HepG2 (cell line): ENCODE data around the gene DNAJC11. TPM values are rescaled to one million over a fixed set of nuclear protein-coding genes. Genes with fewer than 3 reads are reported as not detected.

Experiments
- ATAC-seq: fragments of 200-7000 bp; cut with Tn5 transposase; 3 replicates; pipeline ENCODE4 v1.9.1; 2020; ENCODE audit warnings: mild to moderate bottlenecking, moderate library complexity
- Bru-seq: library from RNA; stranded (reverse); fragments of 400-500 nt; gene quantifications from one replicate; lab custom pipeline; 2021; lab: Mats Ljungman, UMichigan
- BruChase-seq, 2 experiments: library from RNA; stranded (reverse); fragments of 400-500 nt; gene quantifications; one replicate each; lab custom pipeline; 2021; lab: Mats Ljungman, UMichigan
- BruUV-seq: library from RNA; stranded (reverse); fragments of 400-500 nt; replicated peaks from 2 replicates; lab custom pipeline; 2021; lab: Mats Ljungman, UMichigan
- CTCF ChIA-PET: fragments of 300-600 bp; formaldehyde crosslinking; extraction: SDS; loops from one replicate; lab custom pipeline; 2021; ENCODE audit warnings: low total read pairs, inconsistent platforms, low intra/inter-chr PET ratio; lab: Yijun Ruan, JAX
- POLR2A ChIA-PET: fragments of 350-600 bp; sonication (Branson Sonifier 250); formaldehyde crosslinking; loops from one replicate; lab custom pipeline; 2020; ENCODE audit warnings: antibody characterized with exemption, inconsistent platforms; lab: Yijun Ruan, JAX
- DNase-seq: peaks from one replicate; pipeline ENCODE4 v3.0.0-alpha.2; 2015; ENCODE audit warnings: low spot score
- FAIRE-seq: peaks from 3 replicates; lab custom pipeline; 2011; peaks lifted over from hg19 to GRCh38; lab: Jason Lieb, UNC
- H2AFZ ChIP-seq: one replicate; pipeline ENCODE4 v1.6.1; 2011; ENCODE audit warnings: low read length, inconsistent platforms
- H3K27ac ChIP-seq: fragments of 300-600 bp; 3 replicates; pipeline ENCODE4 v1.8.0; 2011; ENCODE audit warnings: mixed run types, mild to moderate bottlenecking, mixed read lengths, low read length, inconsistent platforms; ENCODE audit not compliant: insufficient read depth; ENCODE audit errors: extremely low read length
- H3K27me3 ChIP-seq, 2 experiments: fragments of 200-600 bp in 1 of 2; 2 replicates in 1 of 2; 3 replicates in 1 of 2; pipeline versions ENCODE4 v1.6.0 to v1.8.0; 2011; ENCODE audit warnings: low read length in 2 of 2, mild to moderate bottlenecking in 2 of 2, moderate library complexity in 2 of 2, inconsistent platforms in 1 of 2; ENCODE audit not compliant: insufficient read depth in 2 of 2, control insufficient read depth in 1 of 2
- H3K36me3 ChIP-seq, 2 experiments: fragments of 200-600 bp in 1 of 2; replicated peaks in 1 of 2; 2 replicates in 1 of 2; 3 replicates in 1 of 2; pipeline versions ENCODE4 v1.5.1 to v1.8.0; 2011; ENCODE audit warnings: low read length in 2 of 2, inconsistent platforms in 1 of 2; ENCODE audit not compliant: insufficient read depth in 2 of 2, control insufficient read depth in 1 of 2
- H3K4me1 ChIP-seq: 2 replicates; pipeline ENCODE4 v1.5.1; 2012; ENCODE audit warnings: low read length, inconsistent platforms; ENCODE audit not compliant: insufficient read depth
- H3K4me2 ChIP-seq: 2 replicates; pipeline ENCODE4 v1.6.0; 2011; ENCODE audit warnings: low read depth, low read length, inconsistent platforms
- H3K4me3 ChIP-seq, 3 experiments: fragments of 200-600 bp in 1 of 3; sonication (generic), shearing (Covaris generic) in 1 of 3; replicated peaks in 1 of 3; 2 replicates each; pipeline ENCODE4 v1.5.1; 2011 to 2016; ENCODE audit warnings: low read length in 3 of 3, inconsistent platforms in 2 of 3, low read depth in 2 of 3, mild to moderate bottlenecking in 2 of 3, control low read depth in 1 of 3, mixed read lengths in 1 of 3; ENCODE audit not compliant: insufficient read depth in 1 of 3
- H3K79me2 ChIP-seq: one replicate; pipeline ENCODE4 v1.6.1; 2011; ENCODE audit warnings: low read length, inconsistent platforms; ENCODE audit not compliant: insufficient read depth
- H3K9ac ChIP-seq: 2 replicates; pipeline ENCODE4 v1.6.0; 2011; ENCODE audit warnings: mild to moderate bottlenecking, low read depth, low read length, inconsistent platforms; ENCODE audit not compliant: insufficient read depth
- H3K9me3 ChIP-seq: 2 replicates; pipeline ENCODE4 v1.5.1; 2012; ENCODE audit warnings: mild to moderate bottlenecking, low read length
- H4K20me1 ChIP-seq: 2 replicates; pipeline ENCODE4 v1.6.0; 2011; ENCODE audit warnings: inconsistent platforms, mild to moderate bottlenecking, low read length, moderate library complexity; ENCODE audit not compliant: insufficient read depth
- HHEX ChIP-seq: IDR thresholded peaks from 2 replicates; pipeline ENCODE4 v1.6.1; 2016; ENCODE audit warnings: control low read depth
- HNF4G ChIP-seq, 2 experiments: sonication (generic) in 1 of 2; formaldehyde crosslinking in 1 of 2; IDR thresholded peaks; 2 replicates each; pipeline versions ENCODE4 v1.4.0 to v1.6.1; 2011 to 2020; ENCODE audit warnings: borderline replicate concordance in 2 of 2, low read depth in 2 of 2, mild to moderate bottlenecking in 2 of 2, low read length in 1 of 2, missing genetic modification reagents in 1 of 2, moderate library complexity in 1 of 2
- HNRNPK ChIP-seq: fragments of 200-400 bp; formaldehyde crosslinking; IDR thresholded peaks from 2 replicates; pipeline ENCODE4 v1.6.1; 2018; ENCODE audit warnings: low read length, low read depth, moderate library complexity, mild to moderate bottlenecking; ENCODE audit not compliant: poor library complexity, severe bottlenecking
- RFX1 ChIP-seq: fragments of 450-650 bp; IDR thresholded peaks from 2 replicates; pipeline ENCODE4 v1.6.1; 2017
- TEAD3 ChIP-seq: optimal IDR thresholded peaks from 2 replicates; pipeline ENCODE3; 2016; ENCODE audit warnings: borderline replicate concordance
- ZNF17 ChIP-seq: sonication (generic); formaldehyde crosslinking; IDR thresholded peaks from 2 replicates; pipeline ENCODE4 v1.5.0; 2020; ENCODE audit warnings: mild to moderate bottlenecking, missing genetic modification reagents
- ZNF383 ChIP-seq: sonication (generic); formaldehyde crosslinking; IDR thresholded peaks from 2 replicates; pipeline ENCODE4 v1.4.0; 2020; ENCODE audit warnings: missing genetic modification reagents, mild to moderate bottlenecking, borderline replicate concordance
- ZNF839 ChIP-seq: sonication (generic); formaldehyde crosslinking; IDR thresholded peaks from 2 replicates; pipeline ENCODE4 v1.4.0; 2020; ENCODE audit warnings: missing genetic modification reagents, mild to moderate bottlenecking, borderline replicate concordance
- WGBS: methylation state at CpG from one replicate; pipeline ENCODE4 v1.1.6; 2017; ENCODE audit warnings: low lambda C conversion rate; 5-methylcytosine and 5-hydroxymethylcytosine counted together
- in situ Hi-C: cut with HindIII; loops from 2 replicates; pipeline ENCODE4 v1.10.0; 2017; ENCODE audit warnings: low pct_unique_long_range_greater_than_20kb; ENCODE audit not compliant: extremely low pct_ligation_motif_present
- intact Hi-C: fragments of 100-400 bp; cut with micrococcal nuclease; formaldehyde crosslinking; loops from one replicate; pipeline ENCODE4 v1.10.0; 2022; ENCODE audit not compliant: unreplicated experiment
- long read RNA-seq, 2 experiments: library from RNA in 1 of 2; library from polyadenylated mRNA in 1 of 2; stranded (forward) in 1 of 2; unstranded in 1 of 2; transcript quantifications; one replicate each; pipeline ENCODE4 v2.0.0, GENCODE V29; 2019 to 2022
- polyA minus RNA-seq, 3 experiments: library from RNA; depleted of rRNA, polyadenylated mRNA; stranded (reverse); fragments of >200 nt; gene quantifications; 2 replicates each; pipeline ENCODE4 v1.2.3, GENCODE V29; 2011; ENCODE audit warnings: low replicate concordance in 1 of 3
- polyA plus RNA-seq, 8 experiments: library from polyadenylated mRNA; depleted of rRNA in 3 of 8; stranded (reverse) in 7 of 8; unstranded in 1 of 8; fragments of >200 nt; fragmentation: Illumina TruSeq in 4 of 8; extraction: Trizol in 4 of 8; gene quantifications; 2 replicates each; pipeline versions ENCODE4 v1.2.1 to v1.2.3, GENCODE V29; 2011 to 2016; ENCODE audit warnings: low read depth in 4 of 8, missing spikeins in 1 of 8, mixed read lengths in 1 of 8; ENCODE audit not compliant: insufficient read depth in 1 of 8
- total RNA-seq, 5 experiments: library from RNA; depleted of rRNA; stranded (reverse); fragments of >200 nt; fragmentation: Illumina TruSeq; extraction: Trizol; gene quantifications; 2 replicates each; pipeline ENCODE4 v1.2.3, GENCODE V29; 2016; ENCODE audit warnings: low read depth in 1 of 5
- TF ChIP-seq, protein P1 (sequence below): sonication (generic); formaldehyde crosslinking; IDR thresholded peaks from 2 replicates; pipeline ENCODE4 v1.8.0; 2022; ENCODE audit warnings: missing genetic modification reagents, mild to moderate bottlenecking, borderline replicate concordance
- TF ChIP-seq, protein P2 (sequence below): sonication (generic); formaldehyde crosslinking; IDR thresholded peaks from 2 replicates; pipeline ENCODE4 v1.9.0; 2022; ENCODE audit warnings: low read depth, missing genetic modification reagents

The DNAJC11 gene
- 47.6 and 56.8 TPM in 2 replicates for total RNA-seq (2016; rRNA removed; fragmentation: Illumina TruSeq; extraction: Trizol)
- 11.4 and 12.0 TPM in 2 replicates for total RNA-seq (2016; cell fraction: cytosol; rRNA removed; fragmentation: Illumina TruSeq; extraction: Trizol; ENCODE audit: low read depth)
- 49.7 and 50.5 TPM in 2 replicates for total RNA-seq (2016; cell fraction: insoluble cytoplasmic fraction; rRNA removed; fragmentation: Illumina TruSeq; extraction: Trizol)
- total RNA-seq (2016; cell fraction: membrane; rRNA removed; fragmentation: Illumina TruSeq; extraction: Trizol): 13.0 and 15.4 TPM in 2 replicates
- 46.2 and 51.3 TPM in 2 replicates for total RNA-seq (2016; cell fraction: nucleus; rRNA removed; fragmentation: Illumina TruSeq; extraction: Trizol)
- polyA plus RNA-seq (2011; rRNA removed): 24.0 and 25.1 TPM in 2 replicates
- 16.9 and 18.9 TPM in 2 replicates for polyA plus RNA-seq (2011; cell fraction: cytosol; rRNA removed)
- polyA plus RNA-seq (2011; cell fraction: nucleus; rRNA removed): 95.4 and 110 TPM in 2 replicates
- polyA plus RNA-seq (2012): 43.5 and 45.3 TPM in 2 replicates
- polyA plus RNA-seq (2016; cell fraction: cytosol; fragmentation: Illumina TruSeq; extraction: Trizol; ENCODE audit: low read depth): 4.3 and 4.6 TPM in 2 replicates
- polyA plus RNA-seq (2016; cell fraction: insoluble cytoplasmic fraction; fragmentation: Illumina TruSeq; extraction: Trizol; ENCODE audit: low read depth): 42.1 and 52.6 TPM in 2 replicates
- 10.0 and 10.7 TPM in 2 replicates for polyA plus RNA-seq (2016; cell fraction: membrane; fragmentation: Illumina TruSeq; extraction: Trizol; ENCODE audit: low read depth)
- 98.5 and 103 TPM in 2 replicates for polyA plus RNA-seq (2016; cell fraction: nucleus; fragmentation: Illumina TruSeq; extraction: Trizol; ENCODE audit: insufficient read depth, low read depth)
- 21.2 and 48.5 TPM in 2 replicates for polyA minus RNA-seq (2011; rRNA and poly(A)+ RNA removed; ENCODE audit: low replicate concordance)
- polyA minus RNA-seq (2011; cell fraction: cytosol; rRNA and poly(A)+ RNA removed): 13.3 and 15.7 TPM in 2 replicates
- polyA minus RNA-seq (2011; cell fraction: nucleus; rRNA and poly(A)+ RNA removed): 38.4 and 48.9 TPM in 2 replicates
- percentile 82 among the genes with signal in this experiment for Bru-seq, nascent RNA
- percentile 85 among the genes with signal in this experiment for BruChase-seq, experiment 1, labeled RNA remaining after a 6-hour chase
- BruChase-seq, experiment 2, labeled RNA remaining after a 2-hour chase: percentile 81 among the genes with signal in this experiment
- long read RNA-seq, experiment 1, transcript DNAJC11-202 (16 exons, 3,311 nt): major isoform, 56 of 70 reads
- long read RNA-seq, experiment 1, partial matches to known transcripts: 3 of 70 reads
- long read RNA-seq, experiment 1, other reads (novel, unspliced or antisense): 8 of 70 reads
- long read RNA-seq, experiment 2, transcript DNAJC11-202 (16 exons, 3,311 nt): major isoform, 32 of 74 reads
- long read RNA-seq, experiment 2, partial matches to known transcripts: 19 of 74 reads
- long read RNA-seq, experiment 2, other reads (novel, unspliced or antisense): 21 of 74 reads

- H3K27ac ChIP-seq: peak within 1 kb of the TSS; percentile 96
- intact Hi-C loops: no loop called here
- peak; percentile 80 for DNase-seq
- peak within 1 kb of the TSS; percentile 75 for H3K4me2 ChIP-seq
- H3K4me3 ChIP-seq: peak within 1 kb of the TSS; percentile 93 to 99 (median 99)
- peak; percentile 12 for FAIRE-seq
- H3K27me3 ChIP-seq: no peaks in the 10 kb centered on the region; a peak in 1 of 5 replicates
- no TSS peak for BruUV-seq
- peak; percentile 91 for ATAC-seq
- H4K20me1 ChIP-seq: peaks cover 5% of the 10 kb centered on the region; the same call in 1 of the 2 replicates
- H3K9me3 ChIP-seq: no peaks in the 10 kb centered on the region
- WGBS: 0% methylated on average over 14 of the region's 80 CpGs
- H3K9ac ChIP-seq: peak within 1 kb of the TSS; percentile 99
- H3K36me3 ChIP-seq: peaks cover 0 to 10% of the 10 kb centered on the region in 2 experiments; a peak in 2 of 5 replicates
- peaks cover 44% of the 10 kb centered on the region for H3K79me2 ChIP-seq
- POLR2A ChIA-PET: interaction anchor here (2.3 kb wide), 1 partner anchor 83 kb away, joined by 14 read pairs; the partner anchor contains the start of gene CAMTA1
- no peak within 1 kb of the TSS for H2AFZ ChIP-seq
- CTCF ChIA-PET: interaction anchor here (0.8 to 1.4 kb wide), 3 partner anchors 83 to 148 kb away, joined by 3 to 4 read pairs (median 3); partner anchors contain the start of genes CAMTA1 and NOL9
- in situ Hi-C loops: loop anchor here (25.0 kb wide), 1 partner anchor 511 kb away; no protein-coding TSS in a partner anchor
- H3K4me1 ChIP-seq: peaks cover 23% of the 10 kb centered on the region
- TF ChIP-seq ZNF839: no peak
- TF ChIP-seq, protein P1, sequence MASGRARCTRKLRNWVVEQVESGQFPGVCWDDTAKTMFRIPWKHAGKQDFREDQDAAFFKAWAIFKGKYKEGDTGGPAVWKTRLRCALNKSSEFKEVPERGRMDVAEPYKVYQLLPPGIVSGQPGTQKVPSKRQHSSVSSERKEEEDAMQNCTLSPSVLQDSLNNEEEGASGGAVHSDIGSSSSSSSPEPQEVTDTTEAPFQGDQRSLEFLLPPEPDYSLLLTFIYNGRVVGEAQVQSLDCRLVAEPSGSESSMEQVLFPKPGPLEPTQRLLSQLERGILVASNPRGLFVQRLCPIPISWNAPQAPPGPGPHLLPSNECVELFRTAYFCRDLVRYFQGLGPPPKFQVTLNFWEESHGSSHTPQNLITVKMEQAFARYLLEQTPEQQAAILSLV: peak; percentile 93; the same call in 1 of the 2 replicates
- no peak for TF ChIP-seq HNRNPK
- TF ChIP-seq, protein P2, sequence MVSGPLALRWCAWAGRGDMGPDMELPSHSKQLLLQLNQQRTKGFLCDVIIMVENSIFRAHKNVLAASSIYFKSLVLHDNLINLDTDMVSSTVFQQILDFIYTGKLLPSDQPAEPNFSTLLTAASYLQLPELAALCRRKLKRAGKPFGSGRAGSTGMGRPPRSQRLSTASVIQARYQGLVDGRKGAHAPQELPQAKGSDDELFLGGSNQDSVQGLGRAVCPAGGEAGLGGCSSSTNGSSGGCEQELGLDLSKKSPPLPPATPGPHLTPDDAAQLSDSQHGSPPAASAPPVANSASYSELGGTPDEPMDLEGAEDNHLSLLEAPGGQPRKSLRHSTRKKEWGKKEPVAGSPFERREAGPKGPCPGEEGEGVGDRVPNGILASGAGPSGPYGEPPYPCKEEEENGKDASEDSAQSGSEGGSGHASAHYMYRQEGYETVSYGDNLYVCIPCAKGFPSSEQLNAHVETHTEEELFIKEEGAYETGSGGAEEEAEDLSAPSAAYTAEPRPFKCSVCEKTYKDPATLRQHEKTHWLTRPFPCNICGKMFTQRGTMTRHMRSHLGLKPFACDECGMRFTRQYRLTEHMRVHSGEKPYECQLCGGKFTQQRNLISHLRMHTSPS (CRISPR knock-in tag): no peak
- 0 out of 2 replicates have a peak, but pooled peaks have one; percentile 32 for TF ChIP-seq ZNF383
- TF ChIP-seq TEAD3 (CRISPR knock-in tag): no peak
- no peak for TF ChIP-seq ZNF17 (CRISPR knock-in tag)
- no peak for TF ChIP-seq HHEX (CRISPR knock-in tag)
- TF ChIP-seq HNF4G (IDR thresholded peaks at IDR 0.05; ENCODE audit: borderline replicate concordance, low read depth, low read length): peak; percentile 48; the same call in 1 of the 2 replicates
- peak; percentile 71; the same call in 1 of the 2 replicates for TF ChIP-seq HNF4G (CRISPR knock-in tag; IDR thresholded peaks at IDR 0.05; ENCODE audit: borderline replicate concordance, low read depth)
- no peak for TF ChIP-seq RFX1
Measured at GRCh38 chr1:6701437-6702153, at the start of gene DNAJC11. DNAJC11 (minus strand) TSS chr1:6701816; CDS start chr1:6701800, 16 bp downstream.
